Measurements from ENCODE around the gene RYR3.
A peak's percentile ranks its signal among the peaks of the same experiment; 100 is the strongest.

RYR3 gene

DNA sequence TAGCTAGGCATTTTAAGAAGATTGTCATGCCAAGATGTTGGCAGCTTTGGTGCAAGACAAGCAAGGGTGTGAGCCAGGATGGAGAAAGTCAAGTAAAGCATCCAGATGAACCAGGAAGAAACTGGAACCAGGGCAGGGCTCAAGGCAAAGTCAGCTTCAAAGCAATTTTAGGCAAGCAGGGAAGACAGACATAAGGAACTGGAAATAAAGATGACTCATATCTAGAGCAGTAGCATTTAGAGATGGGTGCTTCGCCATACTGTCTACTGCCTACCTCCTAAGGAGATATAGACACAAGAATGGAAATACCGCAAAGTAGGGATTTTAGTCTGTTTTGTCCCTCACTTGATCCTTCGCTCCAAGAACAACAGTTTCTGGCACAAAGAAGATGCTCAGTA is 59.9 kb downstream of the RYR3 start:
- no peaks in the 10 kb centered on the region for H3K36me3 ChIP-seq (replicated peaks in 1 of 2; ENCODE audit: control insufficient read depth in 2 of 2, insufficient read depth in 2 of 2, low read length in 2 of 2)
- no peak overlapping the region for H3K18ac ChIP-seq (ENCODE audit: low read length)
- no peak overlapping the region for H2BK120ac ChIP-seq (ENCODE audit: low read depth, low read length)
- H3K27me3 ChIP-seq (ENCODE audit: control insufficient read depth in 3 of 3, insufficient read depth in 3 of 3, low read depth in 1 of 3, low read length in 3 of 3): no peaks in the 10 kb centered on the region
- no peak overlapping the region for H2AK5ac ChIP-seq (ENCODE audit: low read depth, low read length)
- H4K8ac ChIP-seq (ENCODE audit: low read depth, low read length): no peak overlapping the region
- H2BK15ac ChIP-seq (ENCODE audit: low read length): no peak overlapping the region
- no peaks in the 10 kb centered on the region for H3K79me1 ChIP-seq (ENCODE audit: low read depth, low read length)
- no peak overlapping the region for H3K23ac ChIP-seq (ENCODE audit: low read depth, low read length, poor library complexity)
- WGBS, 2 donors (ENCODE audit: extremely low coverage in 2 of 2, insufficient read length in 2 of 2, insufficient replicate concordance in 1 of 2): no CpG with 5 or more reads among the region's 3 CpGs
- no peak overlapping the region for H2BK5ac ChIP-seq (ENCODE audit: low read length)
- H3K9ac ChIP-seq (ENCODE audit: low read depth, low read length, poor library complexity): no peak overlapping the region
- H3K9me3 ChIP-seq (replicated peaks in 1 of 2; ENCODE audit: control insufficient read depth in 2 of 2, insufficient read depth in 1 of 2, low read depth in 1 of 2, low read length in 2 of 2): no peaks in the 10 kb centered on the region
- no peak overlapping the region for H4K91ac ChIP-seq (ENCODE audit: low read depth, low read length, poor library complexity)
- no peak overlapping the region for H3K4me3 ChIP-seq (ENCODE audit: low read length in 2 of 2)
- no peak for DNase-seq (ENCODE audit: low spot score)
- H3K27ac ChIP-seq (replicated peaks; ENCODE audit: low read length): no peak overlapping the region
- H2BK12ac ChIP-seq (ENCODE audit: low read length): no peak overlapping the region
- peaks cover 0 to 1% of the 10 kb centered on the region in 2 donors for H3K4me1 ChIP-seq (ENCODE audit: control insufficient read depth in 2 of 2, insufficient read depth in 1 of 2, low read depth in 1 of 2, low read length in 2 of 2)
- H3K14ac ChIP-seq (ENCODE audit: low read length): no peak overlapping the region
- H3K4me2 ChIP-seq (ENCODE audit: insufficient read depth, low read length, poor library complexity, severe bottlenecking): no peak overlapping the region
- H2AFZ ChIP-seq (ENCODE audit: low read length): no peak overlapping the region
- H3K4ac ChIP-seq (ENCODE audit: low read length): no peak overlapping the region

GRCh38 chr15:33371159-33371558 is 60.4 kb downstream of the RYR3 start:
- no peak overlapping the region for H3K9ac ChIP-seq (ENCODE audit: low read depth, low read length, poor library complexity)
- no peaks in the 10 kb centered on the region for H3K9me3 ChIP-seq (replicated peaks in 1 of 2; ENCODE audit: control insufficient read depth in 2 of 2, insufficient read depth in 1 of 2, low read depth in 1 of 2, low read length in 2 of 2)
- no peak overlapping the region for H3K14ac ChIP-seq (ENCODE audit: low read length)
- H2BK120ac ChIP-seq (ENCODE audit: low read depth, low read length): no peak overlapping the region
- H3K4me1 ChIP-seq (ENCODE audit: control insufficient read depth in 2 of 2, insufficient read depth in 1 of 2, low read depth in 1 of 2, low read length in 2 of 2): peaks cover 0 to 1% of the 10 kb centered on the region in 2 donors
- H3K27ac ChIP-seq (replicated peaks; ENCODE audit: low read length): no peak overlapping the region
- H4K8ac ChIP-seq (ENCODE audit: low read depth, low read length): no peak overlapping the region
- no CpG with 5 or more reads among the region's 3 CpGs for WGBS, 2 donors (ENCODE audit: extremely low coverage in 2 of 2, insufficient read length in 2 of 2, insufficient replicate concordance in 1 of 2)
- H3K23ac ChIP-seq (ENCODE audit: low read depth, low read length, poor library complexity): no peak overlapping the region
- H2AFZ ChIP-seq (ENCODE audit: low read length): no peak overlapping the region
- H3K4ac ChIP-seq (ENCODE audit: low read length): no peak overlapping the region
- no peak overlapping the region for H3K4me3 ChIP-seq (ENCODE audit: low read length in 2 of 2)
- no peak overlapping the region for H4K91ac ChIP-seq (ENCODE audit: low read depth, low read length, poor library complexity)
- DNase-seq (ENCODE audit: low spot score): no peak
- H2BK5ac ChIP-seq (ENCODE audit: low read length): no peak overlapping the region
- H3K18ac ChIP-seq (ENCODE audit: low read length): no peak overlapping the region
- H3K79me1 ChIP-seq (ENCODE audit: low read depth, low read length): no peaks in the 10 kb centered on the region
- no peak overlapping the region for H2AK5ac ChIP-seq (ENCODE audit: low read depth, low read length)
- H2BK12ac ChIP-seq (ENCODE audit: low read length): no peak overlapping the region
- no peaks in the 10 kb centered on the region for H3K27me3 ChIP-seq (ENCODE audit: control insufficient read depth in 3 of 3, insufficient read depth in 3 of 3, low read depth in 1 of 3, low read length in 3 of 3)
- no peak overlapping the region for H2BK15ac ChIP-seq (ENCODE audit: low read length)
- no peaks in the 10 kb centered on the region for H3K36me3 ChIP-seq (replicated peaks in 1 of 2; ENCODE audit: control insufficient read depth in 2 of 2, insufficient read depth in 2 of 2, low read length in 2 of 2)
- no peak overlapping the region for H3K4me2 ChIP-seq (ENCODE audit: insufficient read depth, low read length, poor library complexity, severe bottlenecking)

DNA sequence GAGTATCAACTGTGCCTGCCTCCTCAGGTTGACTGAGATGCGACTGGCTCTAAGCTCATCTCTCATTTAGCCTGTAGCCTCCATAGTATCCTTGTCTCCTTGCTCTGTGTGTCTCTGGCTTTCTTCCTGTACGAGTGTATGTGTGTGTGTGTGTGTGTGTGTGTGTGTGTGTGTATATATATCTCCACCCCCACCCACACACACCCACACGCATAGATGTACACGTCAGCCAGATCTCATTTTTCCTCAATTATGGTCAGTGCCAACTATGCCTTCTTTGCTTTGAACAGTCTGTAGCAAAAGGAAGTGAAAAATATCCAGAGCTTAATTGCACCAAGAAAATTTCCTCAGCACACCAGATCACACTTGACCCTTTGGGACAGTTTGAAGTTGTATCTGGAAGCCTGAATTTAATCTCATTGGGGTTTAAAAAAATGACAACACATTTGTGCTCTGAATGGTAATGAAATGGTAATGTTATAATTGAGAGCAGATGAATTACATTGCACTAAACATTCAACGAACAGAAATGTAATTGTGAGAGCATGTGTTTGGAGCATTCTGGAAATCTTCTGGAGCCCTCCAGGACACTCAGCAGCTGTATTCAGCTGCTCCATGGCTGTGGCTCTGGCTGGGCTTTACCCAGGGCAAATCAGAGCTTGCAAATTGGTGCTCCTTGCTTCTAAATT is 63.6 kb downstream of the RYR3 start:
- H3K9ac ChIP-seq (ENCODE audit: low read depth, low read length, poor library complexity): no peak overlapping the region
- no peak overlapping the region for H2BK15ac ChIP-seq (ENCODE audit: low read length)
- H2AFZ ChIP-seq (ENCODE audit: low read length): no peak overlapping the region
- H3K23ac ChIP-seq (ENCODE audit: low read depth, low read length, poor library complexity): no peak overlapping the region
- no peaks in the 10 kb centered on the region for H3K79me1 ChIP-seq (ENCODE audit: low read depth, low read length)
- H2BK120ac ChIP-seq (ENCODE audit: low read depth, low read length): no peak overlapping the region
- no CpG with 5 or more reads among the region's 5 CpGs for WGBS, 2 donors (ENCODE audit: extremely low coverage in 2 of 2, insufficient read length in 2 of 2, insufficient replicate concordance in 1 of 2)
- no peak overlapping the region for H3K27ac ChIP-seq (replicated peaks; ENCODE audit: low read length)
- H2AK5ac ChIP-seq (ENCODE audit: low read depth, low read length): no peak overlapping the region
- H3K4me3 ChIP-seq (ENCODE audit: low read length in 2 of 2): no peak overlapping the region
- H3K27me3 ChIP-seq (ENCODE audit: control insufficient read depth in 3 of 3, insufficient read depth in 3 of 3, low read depth in 1 of 3, low read length in 3 of 3): no peaks in the 10 kb centered on the region
- H2BK12ac ChIP-seq (ENCODE audit: low read length): no peak overlapping the region
- no peaks in the 10 kb centered on the region for H3K36me3 ChIP-seq (replicated peaks in 1 of 2; ENCODE audit: control insufficient read depth in 2 of 2, insufficient read depth in 2 of 2, low read length in 2 of 2)
- no peak overlapping the region for H3K14ac ChIP-seq (ENCODE audit: low read length)
- H2BK5ac ChIP-seq (ENCODE audit: low read length): no peak overlapping the region
- H3K4me2 ChIP-seq (ENCODE audit: insufficient read depth, low read length, poor library complexity, severe bottlenecking): no peak overlapping the region
- peaks cover 0 to 1% of the 10 kb centered on the region in 2 donors for H3K4me1 ChIP-seq (ENCODE audit: control insufficient read depth in 2 of 2, insufficient read depth in 1 of 2, low read depth in 1 of 2, low read length in 2 of 2)
- no peak for DNase-seq (ENCODE audit: low spot score)
- H3K4ac ChIP-seq (ENCODE audit: low read length): no peak overlapping the region
- no peak overlapping the region for H3K18ac ChIP-seq (ENCODE audit: low read length)
- no peaks in the 10 kb centered on the region for H3K9me3 ChIP-seq (replicated peaks in 1 of 2; ENCODE audit: control insufficient read depth in 2 of 2, insufficient read depth in 1 of 2, low read depth in 1 of 2, low read length in 2 of 2)
- H4K8ac ChIP-seq (ENCODE audit: low read depth, low read length): peak overlapping the region; percentile 29
- no peak overlapping the region for H4K91ac ChIP-seq (ENCODE audit: low read depth, low read length, poor library complexity)

GRCh38 chr15:33375236-33375635 is 64.5 kb downstream of the RYR3 start:
- H3K27me3 ChIP-seq (ENCODE audit: control insufficient read depth in 3 of 3, insufficient read depth in 3 of 3, low read depth in 1 of 3, low read length in 3 of 3): no peaks in the 10 kb centered on the region
- H2AK5ac ChIP-seq (ENCODE audit: low read depth, low read length): no peak overlapping the region
- DNase-seq (ENCODE audit: low spot score): no peak
- H3K23ac ChIP-seq (ENCODE audit: low read depth, low read length, poor library complexity): no peak overlapping the region
- WGBS, 2 donors (ENCODE audit: extremely low coverage in 2 of 2, insufficient read length in 2 of 2, insufficient replicate concordance in 1 of 2): no CpG with 5 or more reads among the region's 5 CpGs
- H3K79me1 ChIP-seq (ENCODE audit: low read depth, low read length): no peaks in the 10 kb centered on the region
- no peaks in the 10 kb centered on the region for H3K9me3 ChIP-seq (replicated peaks in 1 of 2; ENCODE audit: control insufficient read depth in 2 of 2, insufficient read depth in 1 of 2, low read depth in 1 of 2, low read length in 2 of 2)
- no peaks in the 10 kb centered on the region for H3K36me3 ChIP-seq (replicated peaks in 1 of 2; ENCODE audit: control insufficient read depth in 2 of 2, insufficient read depth in 2 of 2, low read length in 2 of 2)
- no peak overlapping the region for H3K14ac ChIP-seq (ENCODE audit: low read length)
- no peak overlapping the region for H3K4me2 ChIP-seq (ENCODE audit: insufficient read depth, low read length, poor library complexity, severe bottlenecking)
- H3K4me3 ChIP-seq (ENCODE audit: low read length in 2 of 2): no peak overlapping the region
- H3K27ac ChIP-seq (replicated peaks; ENCODE audit: low read length): no peak overlapping the region
- no peak overlapping the region for H2AFZ ChIP-seq (ENCODE audit: low read length)
- H3K18ac ChIP-seq (ENCODE audit: low read length): no peak overlapping the region
- no peak overlapping the region for H2BK12ac ChIP-seq (ENCODE audit: low read length)
- H3K9ac ChIP-seq (ENCODE audit: low read depth, low read length, poor library complexity): no peak overlapping the region
- H3K4ac ChIP-seq (ENCODE audit: low read length): no peak overlapping the region
- H4K8ac ChIP-seq (ENCODE audit: low read depth, low read length): no peak overlapping the region
- no peak overlapping the region for H4K91ac ChIP-seq (ENCODE audit: low read depth, low read length, poor library complexity)
- H2BK5ac ChIP-seq (ENCODE audit: low read length): no peak overlapping the region
- no peak overlapping the region for H2BK15ac ChIP-seq (ENCODE audit: low read length)
- no peak overlapping the region for H2BK120ac ChIP-seq (ENCODE audit: low read depth, low read length)
- H3K4me1 ChIP-seq (ENCODE audit: control insufficient read depth in 2 of 2, insufficient read depth in 1 of 2, low read depth in 1 of 2, low read length in 2 of 2): peaks cover 0 to 1% of the 10 kb centered on the region in 2 donors

Data from neuronal stem cell (in vitro differentiated cells).